ACC112 (cell line): Measurements from ENCODE around the gene HDAC5.

Source experiments
- H2AFZ ChIP-seq: fragments of 200-600 bp; sonication (generic); one replicate; pipeline ENCODE4 v1.6.0; 2017; ENCODE audit warnings: antibody characterized with exemption, low read length; ENCODE audit not compliant: unreplicated experiment
- H3K27ac ChIP-seq: fragments of 200-600 bp; sonication (generic); 2 replicates; pipeline ENCODE4 v1.5.1; 2014; ENCODE audit warnings: low read depth, mild to moderate bottlenecking, antibody characterized with exemption, low read length, moderate library complexity
- H3K27me3 ChIP-seq: fragments of 200-600 bp; sonication (generic); 2 replicates; pipeline ENCODE4 v1.6.1; 2014; ENCODE audit warnings: mild to moderate bottlenecking, antibody characterized with exemption, low read length, moderate library complexity, mixed read lengths; ENCODE audit not compliant: insufficient read depth
- H3K36me3 ChIP-seq: fragments of 200-600 bp; sonication (generic); 2 replicates; pipeline ENCODE4 v1.6.1; 2016; ENCODE audit warnings: mild to moderate bottlenecking, antibody characterized with exemption, low read length, moderate library complexity, mixed read lengths; ENCODE audit not compliant: insufficient read depth
- H3K4me1 ChIP-seq: fragments of 200-600 bp; sonication (generic); one replicate; pipeline ENCODE4 v1.6.1; 2016; ENCODE audit warnings: low read length, mixed read lengths; ENCODE audit not compliant: insufficient read depth, unreplicated experiment, control insufficient read depth
- H3K4me3 ChIP-seq: fragments of 200-600 bp; sonication (generic); 2 replicates; pipeline ENCODE4 v1.5.1; 2014; ENCODE audit warnings: mild to moderate bottlenecking, low read depth, low read length
- H3K79me2 ChIP-seq: fragments of 200-600 bp; sonication (generic); one replicate; pipeline ENCODE4 v1.6.0; 2016; ENCODE audit warnings: low read length; ENCODE audit not compliant: control insufficient read depth, unreplicated experiment, insufficient read depth

The HDAC5 gene

GRCh38 chr17:44123356-44124117, at the start of gene HDAC5:
Gene HDAC5, minus strand, starts transcription at chr17:44123641. Its CDS starts 6,126 bp downstream, at chr17:44117515.
- Histone ChIP-seq H2AFZ (peak within 1 kb of the TSS; percentile 79), H3K27me3 (peaks cover 11% of the 10 kb centered on the region), H3K36me3 (no peaks in the 10 kb centered on the region), H3K4me3 (peak within 1 kb of the TSS; percentile 84), H3K27ac (peak within 1 kb of the TSS; percentile 89), H3K79me2 (no peaks in the 10 kb centered on the region), H3K4me1 (peaks cover 8% of the 10 kb centered on the region)

- H3K36me3 ChIP-seq = 0 out of 2 replicates have a peak, but pooled peaks cover 4% of the 10 kb centered on the region
- H3K79me2 ChIP-seq = no peaks in the 10 kb centered on the region
- H3K4me1 ChIP-seq = peaks cover 11% of the 10 kb centered on the region
- H3K27me3 ChIP-seq = no peaks in the 10 kb centered on the region
- H2AFZ ChIP-seq = no peak overlapping the region
- H3K4me3 ChIP-seq = no peak overlapping the region
- no peak overlapping the region for H3K27ac ChIP-seq
These were observed 48.6 kb upstream of the HDAC5 start for GRCh38 chr17:44171931-44172455.

- Histone ChIP-seq H3K27me3 (no peaks in the 10 kb centered on the region), H2AFZ (no peak within 1 kb of the TSS), H3K4me3 (no peak within 1 kb of the TSS), H3K36me3 (0 out of 2 replicates have a peak, but pooled peaks cover 3% of the 10 kb centered on the region), H3K4me1 (peaks cover 11% of the 10 kb centered on the region), H3K79me2 (no peaks in the 10 kb centered on the region), H3K27ac (no peak within 1 kb of the TSS)
These were observed 47.2 kb upstream of the HDAC5 start, which contains the start of gene ASB16 for GRCh38 chr17:44170499-44171201. Gene ASB16, plus strand, starts transcription at chr17:44170704. Its CDS starts 86 bp downstream, at chr17:44170790.

- no peaks in the 10 kb centered on the region for H3K79me2 ChIP-seq
- no peaks in the 10 kb centered on the region for H3K27me3 ChIP-seq
- peaks cover 11% of the 10 kb centered on the region for H3K4me1 ChIP-seq
- H3K4me3 ChIP-seq = no peak overlapping the region
- H2AFZ ChIP-seq = no peak overlapping the region
- no peaks in the 10 kb centered on the region for H3K36me3 ChIP-seq
- no peak overlapping the region for H3K27ac ChIP-seq
These were observed 46.7 kb upstream of the HDAC5 start for GRCh38 chr17:44170135-44170498.

- no peak overlapping the region for H2AFZ ChIP-seq
- H3K27ac ChIP-seq = no peak overlapping the region
- H3K27me3 ChIP-seq = no peaks in the 10 kb centered on the region
- H3K4me1 ChIP-seq = peaks cover 11% of the 10 kb centered on the region
- H3K36me3 ChIP-seq = no peaks in the 10 kb centered on the region
- no peaks in the 10 kb centered on the region for H3K79me2 ChIP-seq
- no peak overlapping the region for H3K4me3 ChIP-seq
These were observed 43.9 kb upstream of the HDAC5 start for GRCh38 chr17:44167181-44167861.

- H3K4me3 ChIP-seq = no peak overlapping the region
- no peak overlapping the region for H3K27ac ChIP-seq
- H2AFZ ChIP-seq = no peak overlapping the region
- no peaks in the 10 kb centered on the region for H3K27me3 ChIP-seq
- no peaks in the 10 kb centered on the region for H3K79me2 ChIP-seq
- H3K4me1 ChIP-seq = no peaks in the 10 kb centered on the region
- H3K36me3 ChIP-seq = no peaks in the 10 kb centered on the region
These were observed 41.0 kb upstream of the HDAC5 start for GRCh38 chr17:44164476-44164875.

- 0 out of 2 replicates have a peak, but pooled peaks cover 8% of the 10 kb centered on the region for H3K36me3 ChIP-seq
- no peaks in the 10 kb centered on the region for H3K27me3 ChIP-seq
- no peak overlapping the region for H2AFZ ChIP-seq
- H3K4me1 ChIP-seq = no peaks in the 10 kb centered on the region
- no peak overlapping the region for H3K4me3 ChIP-seq
- no peak overlapping the region for H3K27ac ChIP-seq
- no peaks in the 10 kb centered on the region for H3K79me2 ChIP-seq
These were observed 36.2 kb upstream of the HDAC5 start for GRCh38 chr17:44159519-44160210.

GRCh38 chr17:44155488-44155887, 32.0 kb upstream of the HDAC5 start:
- Histone ChIP-seq H3K4me1 (no peaks in the 10 kb centered on the region), H3K27me3 (no peaks in the 10 kb centered on the region), H2AFZ (no peak overlapping the region), H3K36me3 (peaks cover 8% of the 10 kb centered on the region; the same call in 1 of the 2 replicates), H3K27ac (no peak overlapping the region), H3K4me3 (no peak overlapping the region), H3K79me2 (peaks cover 9% of the 10 kb centered on the region)

- H3K36me3 ChIP-seq = peaks cover 14% of the 10 kb centered on the region; the same call in 1 of the 2 replicates
- no peak overlapping the region for H3K27ac ChIP-seq
- H3K4me1 ChIP-seq = no peaks in the 10 kb centered on the region
- no peak overlapping the region for H3K4me3 ChIP-seq
- H3K79me2 ChIP-seq = peaks cover 24% of the 10 kb centered on the region
- H2AFZ ChIP-seq = no peak overlapping the region
- H3K27me3 ChIP-seq = no peaks in the 10 kb centered on the region
These were observed 29.4 kb upstream of the HDAC5 start for GRCh38 chr17:44152875-44153274.

- Histone ChIP-seq H3K27me3 (no peaks in the 10 kb centered on the region), H3K79me2 (peaks cover 24% of the 10 kb centered on the region), H3K36me3 (peaks cover 11% of the 10 kb centered on the region; the same call in 1 of the 2 replicates), H2AFZ (no peak overlapping the region), H3K4me3 (no peak overlapping the region), H3K27ac (no peak overlapping the region), H3K4me1 (no peaks in the 10 kb centered on the region)
These were observed 26.4 kb upstream of the HDAC5 start for GRCh38 chr17:44149750-44150329.
